NCI-H2196 (cell line): Measurements from ENCODE around the gene METTL6.
"Not testable (repeated sequence)": the region's sequence is repeated elsewhere in the genome, so short reads cannot be mapped to it uniquely, and the experiment has no call there.

Source experiments
- DNase-seq: peaks from one replicate; lab custom pipeline; 2025; ENCODE audit not compliant: unreplicated experiment; lab: John Stamatoyannopoulos, UW

Gene METTL6

DNA sequence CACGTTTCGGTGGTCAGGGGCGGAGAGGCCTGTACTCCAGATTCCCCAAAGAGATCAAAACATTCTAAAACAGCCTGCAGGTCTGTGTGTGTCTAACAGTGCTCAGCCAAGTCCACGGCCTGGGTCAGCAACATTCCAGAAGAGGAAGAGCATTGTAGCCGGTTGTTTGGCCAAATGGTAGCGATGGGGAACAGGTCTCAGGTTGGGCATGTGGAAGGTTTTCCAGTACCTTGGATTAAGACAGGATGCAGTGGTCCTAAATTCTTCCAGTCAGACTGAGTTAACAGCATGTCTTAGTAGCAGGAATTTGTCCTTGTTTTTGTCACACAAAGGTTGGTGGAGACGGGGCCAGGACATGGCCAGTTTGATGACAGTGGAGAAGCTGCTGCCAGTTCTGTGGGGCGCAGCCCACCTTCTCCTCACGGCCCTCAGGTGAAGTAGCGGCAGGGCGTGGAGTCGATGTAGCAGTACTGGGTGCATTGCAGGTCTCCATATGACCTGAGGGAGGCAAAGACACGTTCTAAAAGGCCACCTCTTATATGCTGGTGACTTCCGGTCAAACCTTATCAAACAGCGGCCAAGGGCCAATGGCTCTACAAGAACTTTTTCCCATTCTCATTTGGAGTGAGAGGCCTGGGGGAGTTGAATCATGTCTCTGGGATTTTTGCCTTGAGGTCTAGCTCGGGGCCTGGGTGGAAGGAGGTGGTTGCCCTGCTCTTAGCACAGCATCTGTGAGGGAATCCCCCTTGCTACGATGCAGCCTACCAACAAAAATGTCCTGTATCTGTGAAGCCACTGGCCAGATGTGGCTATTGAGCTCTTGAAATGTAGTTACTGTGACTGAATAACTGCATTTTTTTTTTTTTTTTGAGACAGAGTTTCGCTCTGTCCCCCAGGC lies 24.1 kb upstream of the METTL6 start:
- DNase-seq = no peak

DNA sequence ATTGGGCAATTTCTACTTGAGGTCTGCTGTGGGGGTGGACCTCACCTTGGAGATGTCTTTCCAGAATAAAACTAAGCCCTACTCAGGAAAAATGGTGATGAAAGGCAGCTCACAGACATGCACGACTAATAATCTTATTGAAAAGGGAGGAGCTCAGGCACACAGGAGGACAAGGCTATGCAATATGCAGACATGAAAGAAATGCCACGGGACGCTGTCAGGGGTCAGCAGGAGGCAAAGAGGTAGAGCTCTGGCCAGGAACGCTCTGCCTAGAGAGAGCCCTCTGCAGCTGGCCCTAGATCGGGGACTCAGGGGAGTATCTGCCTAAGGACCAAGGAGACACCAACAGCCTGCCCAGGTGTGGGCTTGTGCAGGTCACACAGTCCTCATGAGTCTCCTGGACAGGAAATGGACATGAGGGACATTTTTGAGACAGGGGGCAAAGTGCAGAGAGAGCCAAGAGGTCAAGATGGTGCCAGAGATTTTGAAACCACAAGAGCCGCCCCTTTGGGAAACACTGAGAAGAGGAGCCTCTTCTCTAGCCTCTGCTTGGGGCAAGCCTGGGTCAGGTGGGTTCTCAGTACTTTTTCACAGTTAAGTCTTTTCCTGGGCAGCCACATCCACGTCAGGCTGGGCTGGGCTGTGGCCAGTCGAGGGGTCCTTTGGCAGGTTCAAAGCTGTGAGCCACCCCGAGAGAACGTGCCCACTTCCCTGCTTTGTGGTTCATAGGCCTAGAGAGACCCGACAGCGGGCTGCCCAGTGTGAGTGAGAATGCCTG lies 23.3 kb upstream of the METTL6 start:
- DNase-seq = no peak

DNA sequence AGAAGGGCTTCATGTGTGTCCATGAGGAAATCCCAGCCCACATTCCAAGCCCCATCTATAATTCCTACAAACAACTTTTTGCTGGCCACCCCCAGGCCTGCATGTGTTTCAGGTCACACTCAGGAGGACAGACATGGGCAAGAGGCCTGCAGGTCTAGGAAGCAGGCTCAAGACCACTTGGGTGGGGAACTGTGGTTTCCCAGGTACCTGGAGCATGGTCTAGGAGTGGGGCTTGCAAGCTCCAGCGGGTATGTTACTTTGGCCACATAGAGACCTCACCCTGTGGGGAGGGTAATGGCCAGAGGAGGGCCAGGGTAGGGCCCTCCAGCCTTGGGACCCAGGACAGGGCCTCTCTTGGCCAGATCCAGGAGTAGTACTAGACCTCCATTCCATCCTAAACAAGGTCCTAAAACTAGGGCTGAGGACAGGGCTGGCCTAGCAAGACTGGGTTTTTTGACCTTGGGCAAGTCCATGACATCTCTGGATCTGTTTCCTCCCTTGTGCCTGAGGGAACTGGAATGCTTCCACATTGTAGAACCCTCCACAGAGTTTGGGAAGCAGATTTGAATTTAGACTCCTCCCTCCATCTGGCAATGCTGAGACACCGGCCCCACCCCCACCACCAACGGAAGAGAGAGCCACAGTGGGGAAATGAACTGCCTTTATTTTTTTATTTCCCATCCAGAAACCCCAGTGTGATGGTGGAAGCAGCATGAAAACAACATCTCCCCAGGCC lies 22.3 kb upstream of the METTL6 start:
- no peak for DNase-seq

DNA sequence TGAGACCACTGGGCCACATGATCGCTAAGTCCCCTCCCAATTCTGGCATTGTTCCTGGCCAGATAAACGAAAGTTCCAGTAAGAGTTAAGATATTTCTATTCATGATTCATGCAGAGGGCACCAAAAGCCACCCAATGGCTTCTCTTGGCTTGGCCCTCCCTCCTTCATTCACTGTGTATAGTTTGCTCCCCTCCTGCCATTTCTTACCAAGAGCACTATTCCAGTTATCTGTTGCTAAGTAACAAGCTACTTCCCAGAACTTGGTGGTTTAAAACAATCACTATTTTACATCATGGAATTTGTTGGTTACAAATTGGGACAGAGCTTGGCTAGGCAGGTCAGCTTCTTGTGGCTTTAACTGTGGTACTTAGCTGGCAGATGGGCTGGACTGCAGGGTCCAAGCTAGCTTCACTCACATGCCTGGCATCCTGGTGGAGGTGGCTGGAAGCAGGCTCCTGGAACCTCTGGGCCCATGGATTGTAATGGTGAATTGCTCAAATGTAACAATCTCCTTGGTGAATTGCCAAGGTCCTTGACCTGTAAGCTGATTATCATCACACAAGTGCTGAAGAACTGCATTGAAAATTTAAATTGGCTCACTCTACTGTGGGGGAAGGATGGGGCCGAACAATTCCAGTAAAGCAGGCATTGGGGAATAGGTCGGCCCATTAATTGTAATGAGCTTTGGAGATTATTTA lies 16.6 kb upstream of the METTL6 start:
- peak; percentile 11 for DNase-seq

DNA sequence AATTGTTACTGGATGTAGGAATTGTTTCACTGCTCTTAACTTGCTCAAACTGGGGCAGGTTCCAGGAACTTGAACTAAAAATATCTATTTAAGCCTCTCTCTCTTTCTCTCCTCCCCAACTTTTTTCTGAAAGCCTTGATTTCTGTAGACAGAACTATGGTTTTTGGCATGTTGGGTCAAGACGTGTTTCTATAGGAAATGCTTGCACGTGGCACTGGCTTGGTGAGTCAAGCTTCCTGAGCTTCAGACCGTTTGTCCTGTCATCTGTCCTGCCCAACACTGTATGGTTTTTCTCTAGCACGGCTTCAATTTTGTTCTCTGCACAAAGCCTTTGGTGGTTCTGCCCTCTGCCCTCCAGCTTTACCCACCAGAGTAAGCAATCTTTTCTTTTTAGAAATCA lies 13.5 kb upstream of the METTL6 start:
- no peak for DNase-seq

DNA sequence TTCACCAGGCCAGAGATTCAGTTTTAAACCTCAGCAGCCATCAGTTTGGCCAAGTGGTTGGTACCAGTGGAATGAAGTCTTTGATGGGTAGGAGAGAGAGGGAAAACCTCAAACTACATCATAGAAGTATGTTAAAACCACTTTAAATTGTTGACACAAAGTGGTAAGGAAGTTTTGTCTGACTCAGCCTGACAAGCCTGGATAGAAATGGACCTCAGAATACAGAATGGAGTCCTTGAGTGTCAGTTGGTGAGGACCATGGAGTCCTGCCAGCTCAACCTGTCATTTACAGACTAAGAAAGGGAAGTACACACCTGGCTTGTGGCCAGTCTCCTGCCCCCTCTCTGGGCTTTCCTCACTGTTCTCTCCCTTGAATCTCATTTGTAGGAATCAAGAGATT lies 12.1 kb upstream of the METTL6 start:
- no peak for DNase-seq

DNA sequence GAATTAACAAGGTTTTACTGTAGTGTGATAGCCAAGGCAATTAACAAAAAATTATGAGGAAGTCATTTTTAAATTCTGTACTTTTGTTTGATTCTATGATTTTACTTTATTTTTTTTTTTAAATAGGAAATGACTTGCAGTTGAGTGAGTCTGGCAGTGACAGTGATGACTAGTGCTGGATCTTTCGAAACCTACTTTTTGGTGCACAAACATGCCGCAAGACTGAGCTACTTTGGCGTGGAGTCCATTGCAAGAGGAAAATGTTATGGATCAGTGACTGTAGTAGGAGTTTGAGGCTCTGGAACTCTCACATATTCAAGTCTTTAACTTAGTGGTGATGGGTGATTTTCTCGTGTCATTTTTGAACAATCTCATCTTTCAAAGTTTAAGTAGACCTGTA lies 11.6 kb upstream of the METTL6 start:
- no peak for DNase-seq

DNA sequence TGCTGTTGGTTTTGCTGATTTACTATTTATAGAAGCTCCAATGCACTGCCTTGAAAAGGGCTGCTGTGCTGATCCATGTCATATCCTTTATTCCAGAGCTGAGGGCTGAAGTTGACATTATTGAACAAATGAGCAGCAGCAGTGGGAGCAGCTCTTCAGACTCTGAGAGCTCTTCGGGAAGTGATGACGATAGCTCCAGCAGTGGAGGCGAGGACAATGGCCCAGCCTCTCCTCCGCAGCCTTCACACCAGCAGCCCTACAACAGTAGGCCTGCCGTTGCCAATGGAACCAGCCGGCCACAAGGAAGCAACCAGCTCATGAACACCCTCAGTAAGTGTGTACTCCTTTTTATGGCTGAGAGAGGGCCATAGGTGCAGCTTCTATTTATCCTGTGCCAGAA lies 8.9 kb upstream of the METTL6 start:
- DNase-seq = no peak

DNA sequence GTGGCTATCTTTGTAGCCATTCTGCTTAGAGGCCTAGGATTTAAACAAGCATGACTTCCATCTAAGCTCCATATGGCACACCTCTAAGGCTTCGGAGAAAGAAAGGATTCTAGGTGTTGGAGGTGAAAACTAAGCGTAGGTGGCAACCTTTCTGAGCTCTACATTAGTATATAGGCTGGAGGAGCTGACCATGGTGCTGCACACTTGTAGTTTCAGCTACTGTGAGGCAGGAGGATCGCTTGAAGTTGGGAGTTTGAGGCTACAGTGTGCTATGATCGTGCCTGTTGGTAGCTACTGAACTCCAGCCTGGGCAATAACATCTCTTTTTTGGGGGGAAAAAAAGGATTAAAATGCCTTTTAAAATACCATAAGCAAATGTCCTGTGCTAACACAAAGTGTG lies 7.4 kb upstream of the METTL6 start:
- DNase-seq = no peak

DNA sequence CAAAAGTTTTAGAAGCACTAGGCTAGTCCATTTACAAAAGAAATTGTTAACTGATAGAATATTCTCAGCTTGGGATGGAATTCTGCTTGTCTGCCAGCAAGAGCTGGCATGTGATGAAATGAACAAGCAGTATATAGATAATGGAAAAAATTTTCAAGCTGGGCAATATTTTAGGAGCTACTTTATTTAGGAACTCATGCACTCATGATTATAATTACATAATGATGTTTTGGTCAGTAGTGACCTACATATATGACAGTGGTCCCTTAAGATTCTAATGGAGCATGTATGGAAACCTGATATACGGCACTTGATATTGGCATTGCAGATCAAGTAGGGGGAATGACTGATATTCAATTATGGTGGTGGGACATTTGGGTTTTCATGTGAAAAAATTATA lies 6.2 kb upstream of the METTL6 start:
- DNase-seq = no peak

DNA sequence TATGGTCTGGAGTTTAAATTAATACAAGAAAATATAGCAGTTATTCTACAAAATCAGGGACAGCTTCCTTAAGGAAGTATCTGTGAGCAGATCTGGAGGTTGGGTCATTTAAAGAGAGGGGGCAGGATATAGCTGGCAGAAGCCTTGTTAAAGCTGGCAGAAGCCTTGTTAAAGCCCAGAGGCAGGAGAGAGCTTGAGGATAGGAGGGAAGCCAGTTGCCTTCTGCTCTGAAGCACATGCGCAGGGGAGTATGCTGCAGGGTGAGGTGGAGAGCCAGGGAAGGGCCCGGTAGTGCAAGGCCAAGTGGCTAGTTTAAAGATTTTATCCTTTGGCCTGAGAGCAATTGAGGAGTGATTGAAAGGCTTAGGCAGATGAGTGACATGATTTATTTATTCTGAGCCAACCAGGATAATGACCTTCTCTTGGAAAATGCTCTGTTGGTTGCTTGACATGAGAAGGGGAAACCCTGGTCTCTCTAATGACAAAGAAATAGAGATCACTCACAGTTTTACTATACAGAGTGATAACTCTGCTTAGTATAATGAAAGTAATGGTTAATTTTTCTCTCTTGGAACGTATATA lies 4.0 kb upstream of the METTL6 start:
- no peak for DNase-seq

DNA sequence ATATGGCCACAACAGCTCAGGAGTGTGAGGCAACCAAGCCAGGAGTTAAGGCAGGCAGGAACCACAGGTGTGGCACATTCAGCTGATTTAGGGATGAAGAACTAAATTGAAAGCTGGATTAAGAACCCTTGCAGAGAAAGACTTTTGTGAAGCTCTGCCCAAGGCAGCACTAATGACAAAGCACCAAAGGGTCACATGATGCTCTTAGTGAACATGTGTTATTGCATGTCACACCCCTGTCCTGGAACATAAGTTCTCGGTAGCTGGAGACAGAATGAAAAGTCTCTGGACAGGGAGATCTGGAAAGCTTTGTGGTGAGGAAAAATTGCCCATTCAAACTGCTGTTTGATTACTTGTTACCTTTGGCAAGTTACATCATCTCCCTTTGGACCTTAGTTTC lies 3.3 kb upstream of the METTL6 start:
- DNase-seq = no peak

DNA sequence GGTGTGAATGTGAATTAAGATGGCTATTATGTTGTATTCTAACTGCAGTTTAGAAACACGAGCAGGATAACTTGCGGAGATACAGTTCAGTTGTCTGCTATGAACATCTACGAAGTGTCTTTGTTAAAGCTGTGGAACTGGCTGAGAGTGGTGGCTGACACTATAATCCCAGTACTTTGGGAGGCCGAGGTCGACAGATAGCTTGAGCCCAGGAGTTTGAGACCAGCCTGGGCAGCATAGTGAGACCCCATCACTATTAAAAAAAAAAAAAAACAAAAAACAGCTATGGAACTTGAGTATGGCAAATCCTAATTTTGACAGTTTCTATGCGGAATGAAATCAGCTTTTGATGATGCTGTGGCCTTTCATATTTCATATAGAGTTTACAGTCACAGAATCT lies 1.7 kb upstream of the METTL6 start:
- DNase-seq = no peak

DNA sequence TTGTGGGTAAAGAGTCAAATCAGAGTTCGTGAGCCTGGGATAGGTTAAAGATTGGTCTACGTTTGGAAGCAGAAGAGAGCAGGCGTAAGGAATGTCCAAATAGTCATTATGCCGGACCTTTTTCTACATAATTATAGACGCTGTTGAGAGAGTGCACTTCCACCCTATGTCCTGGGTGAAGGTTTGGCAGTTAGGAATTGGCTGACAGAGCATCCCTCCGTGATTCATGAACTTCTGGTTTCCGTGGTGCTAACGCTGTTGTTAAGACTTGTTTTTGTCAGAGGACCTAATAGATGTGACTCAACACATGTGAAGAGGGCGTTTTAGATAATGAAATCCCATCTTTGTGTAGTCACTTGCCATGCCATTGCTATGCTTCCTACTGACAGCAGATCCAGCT lies 1.2 kb upstream of the METTL6 start:
- no peak for DNase-seq

DNA sequence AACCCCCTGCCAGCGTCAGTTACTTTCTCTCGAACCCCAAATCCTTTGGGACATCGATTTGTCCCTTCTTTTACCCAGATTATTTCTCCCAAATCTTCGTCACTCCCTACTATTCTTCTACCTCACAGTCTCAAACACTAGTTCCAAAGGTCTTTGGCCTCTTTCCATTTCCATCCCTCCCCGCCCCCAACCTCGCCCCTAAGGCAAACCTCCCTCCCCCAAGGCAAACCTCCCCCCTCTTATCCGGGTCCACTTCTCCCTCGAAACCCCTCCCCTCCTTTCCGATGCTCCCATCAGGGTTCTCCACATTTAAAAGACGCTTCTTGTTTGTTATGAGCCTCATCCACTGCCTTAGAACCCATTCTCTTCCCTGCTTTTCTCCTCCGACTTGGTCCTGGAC lies 637 bp upstream of the METTL6 start:
- no peak for DNase-seq

DNA sequence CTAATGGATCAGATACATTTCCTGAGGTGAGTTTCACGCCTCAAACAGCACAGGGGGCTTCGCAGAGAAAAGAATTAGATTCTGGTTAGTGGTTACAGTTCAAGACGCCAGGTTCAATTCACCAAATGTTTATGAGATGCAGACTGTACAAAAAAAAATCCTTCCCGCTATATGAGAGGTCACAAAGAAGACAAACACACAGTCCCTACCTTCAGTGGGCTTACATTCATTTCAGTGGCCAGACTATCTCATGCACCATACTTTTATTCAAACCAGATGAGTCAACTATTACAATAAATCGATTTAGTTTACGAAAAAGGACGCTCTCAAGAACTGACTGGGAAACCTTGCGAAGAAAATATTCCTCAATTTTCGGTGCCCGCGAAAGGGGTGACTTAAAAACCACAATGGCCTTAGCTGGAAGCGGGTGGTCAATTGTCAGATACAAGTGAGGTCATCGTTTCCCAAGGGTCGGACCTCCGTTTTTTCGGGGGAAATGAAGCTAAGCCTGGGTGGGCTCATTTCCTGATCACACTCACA lies 695 bp downstream of the METTL6 start:
- DNase-seq = no peak

DNA sequence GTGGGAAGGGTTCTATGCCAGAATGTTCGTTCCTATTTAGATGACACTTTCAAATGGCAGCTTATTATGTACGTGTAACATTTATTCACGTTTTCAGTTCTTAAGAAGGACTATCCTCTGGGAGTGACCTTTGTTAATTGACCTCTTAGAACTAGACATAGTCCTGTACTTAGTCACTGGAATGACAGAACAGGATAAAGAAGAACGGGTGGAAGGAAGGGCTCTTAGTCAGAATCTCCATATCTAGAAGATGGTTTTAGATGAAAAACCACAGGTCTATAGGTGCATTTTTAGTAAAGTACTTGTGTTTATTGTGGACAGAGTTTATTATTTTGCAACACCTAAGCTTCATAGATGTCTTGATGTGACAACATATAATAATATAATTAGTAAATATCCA lies 6.5 kb downstream of the METTL6 start:
- DNase-seq = no peak

DNA sequence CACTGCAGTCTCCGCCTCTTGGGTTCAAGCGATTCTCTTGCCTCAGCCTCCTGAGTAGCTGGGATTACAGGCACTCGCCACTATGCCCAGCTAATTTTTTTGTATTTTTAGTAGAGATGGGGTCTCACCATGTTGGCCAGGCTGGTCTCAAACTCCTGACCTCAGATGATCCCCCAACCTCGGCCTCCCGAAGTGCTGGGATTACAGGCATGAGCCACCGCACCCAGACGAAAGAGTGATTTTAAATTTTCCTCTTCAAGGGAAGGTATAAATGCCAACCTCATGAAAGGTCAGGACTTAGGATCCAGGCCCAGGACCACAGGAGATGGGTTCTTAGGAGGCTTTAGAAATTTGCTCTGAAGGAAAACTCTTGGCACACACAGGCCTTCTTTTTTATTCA lies 16.4 kb downstream of the METTL6 start:
- DNase-seq = not testable (repeated sequence)

DNA sequence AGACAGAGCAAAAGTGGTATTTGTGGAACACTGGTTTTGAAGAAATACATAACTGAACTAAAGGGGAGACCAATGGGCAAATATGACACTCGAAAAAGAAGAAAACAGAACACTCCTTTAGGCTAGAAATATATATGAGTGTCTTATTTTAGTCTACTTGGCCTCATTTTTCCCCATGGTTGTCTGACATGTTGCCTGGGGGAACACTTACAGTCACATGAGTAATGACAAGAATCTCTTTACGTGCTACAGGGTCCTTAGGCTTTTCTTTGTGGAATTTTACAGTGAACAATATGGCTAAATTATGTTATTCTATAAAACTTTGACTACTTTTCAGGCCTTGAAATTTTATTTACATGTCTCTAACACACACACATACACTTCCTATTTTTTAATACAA lies 17.6 kb downstream of the METTL6 start:
- DNase-seq = no peak

DNA sequence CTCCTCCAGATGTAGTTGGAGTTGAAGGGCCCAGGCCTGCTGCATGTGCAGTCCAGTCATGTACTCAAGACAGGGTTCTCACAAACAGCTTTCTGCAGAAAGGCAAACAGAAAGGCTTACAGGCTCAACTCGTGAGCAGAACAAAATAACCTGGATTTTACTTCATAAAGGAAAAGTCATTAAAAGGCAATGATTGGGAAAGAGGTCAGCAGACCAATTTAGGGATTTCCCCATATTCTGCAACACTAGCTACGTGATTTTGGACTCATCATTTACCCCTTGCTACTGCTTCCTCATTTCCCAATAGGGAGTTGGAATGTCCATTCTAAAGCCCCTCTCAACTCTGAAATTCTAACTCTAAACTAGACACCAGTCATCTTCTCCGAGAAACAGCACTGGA lies 18.1 kb downstream of the METTL6 start:
- DNase-seq = no peak
